Measurements from ENCODE around the gene RHOBTB1.

RHOBTB1 gene

GRCh38 chr10:60820093-60820754, 123.8 kb downstream of the RHOBTB1 start:
- peak; percentile 85 for DNase-seq (ENCODE audit: low read depth, low spot score)
